GM18502 (cell line): Measurements from ENCODE around the gene ACTR2.
A peak's percentile ranks its signal among the peaks of the same experiment; 100 is the strongest.

ENCODE experiments used
- ATAC-seq: cut with Tn5 transposase; IDR thresholded peaks from one replicate; pipeline ENCODE4 v1.9.1; 2021; ENCODE audit warnings: mild to moderate bottlenecking; ENCODE audit not compliant: unreplicated experiment, poor library complexity

Gene ACTR2

GRCh38 chr2:65277118-65277517 lies 49.5 kb downstream of the ACTR2 start:
- ATAC-seq, result no peak

DNA sequence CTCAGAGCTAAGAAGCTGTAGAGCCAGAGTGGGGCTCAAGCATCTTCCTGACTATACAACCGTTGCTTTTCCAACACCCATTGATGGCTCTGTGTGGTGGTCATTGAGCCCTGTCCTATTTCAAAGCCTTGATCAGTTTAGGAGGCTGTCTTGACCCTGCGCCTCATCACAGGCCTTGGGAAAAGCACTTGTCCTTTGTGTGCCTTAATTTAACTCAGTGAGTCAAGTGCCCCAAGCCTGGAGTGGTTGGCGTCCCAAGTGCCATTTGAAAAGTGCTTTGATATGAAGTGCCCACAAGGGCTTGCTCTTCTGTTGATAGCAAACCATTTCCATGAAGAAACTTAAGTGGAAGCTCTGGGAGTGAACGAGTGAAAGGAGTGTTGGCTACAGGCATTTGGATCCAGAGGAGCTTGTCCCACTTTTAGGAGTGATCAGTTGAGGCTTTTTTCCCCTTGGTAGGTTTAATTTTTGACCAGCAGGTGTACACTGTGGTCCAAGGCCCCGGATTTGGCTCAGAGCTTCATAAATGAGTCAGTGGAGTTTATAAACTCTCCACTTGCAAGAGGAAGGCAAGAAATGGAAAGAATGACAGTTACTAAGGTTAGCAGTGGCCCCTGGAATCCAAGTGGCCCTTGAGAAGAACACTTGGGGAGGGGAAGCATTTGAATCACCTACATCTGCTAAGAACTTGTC lies 50.3 kb downstream of the ACTR2 start:
- ATAC-seq, result no peak

DNA sequence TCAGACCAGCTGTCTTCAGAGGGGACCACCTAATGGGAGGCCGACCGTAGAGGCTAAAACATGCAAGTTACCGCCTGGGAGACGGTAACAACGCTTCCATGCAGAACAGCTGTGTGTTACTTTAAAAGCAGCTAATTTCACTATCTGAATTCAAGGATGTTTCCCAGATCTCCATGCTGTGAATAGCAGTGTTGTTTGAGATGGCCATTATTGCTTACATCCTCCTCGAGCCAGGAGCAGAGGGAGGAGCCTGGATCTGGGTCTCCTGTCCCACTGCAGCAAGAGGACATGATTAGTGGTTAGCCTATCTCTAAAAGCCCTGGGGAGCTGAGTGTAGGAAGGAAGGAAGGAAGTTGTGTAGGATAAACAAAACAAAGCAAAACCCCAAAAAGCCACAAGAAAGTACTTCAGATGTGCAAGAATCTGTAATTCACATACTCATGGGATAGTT lies 50.9 kb downstream of the ACTR2 start:
- no peak for ATAC-seq

- ATAC-seq, result no peak
Observed at GRCh38 chr2:65279756-65280155, 52.1 kb downstream of the ACTR2 start.

DNA sequence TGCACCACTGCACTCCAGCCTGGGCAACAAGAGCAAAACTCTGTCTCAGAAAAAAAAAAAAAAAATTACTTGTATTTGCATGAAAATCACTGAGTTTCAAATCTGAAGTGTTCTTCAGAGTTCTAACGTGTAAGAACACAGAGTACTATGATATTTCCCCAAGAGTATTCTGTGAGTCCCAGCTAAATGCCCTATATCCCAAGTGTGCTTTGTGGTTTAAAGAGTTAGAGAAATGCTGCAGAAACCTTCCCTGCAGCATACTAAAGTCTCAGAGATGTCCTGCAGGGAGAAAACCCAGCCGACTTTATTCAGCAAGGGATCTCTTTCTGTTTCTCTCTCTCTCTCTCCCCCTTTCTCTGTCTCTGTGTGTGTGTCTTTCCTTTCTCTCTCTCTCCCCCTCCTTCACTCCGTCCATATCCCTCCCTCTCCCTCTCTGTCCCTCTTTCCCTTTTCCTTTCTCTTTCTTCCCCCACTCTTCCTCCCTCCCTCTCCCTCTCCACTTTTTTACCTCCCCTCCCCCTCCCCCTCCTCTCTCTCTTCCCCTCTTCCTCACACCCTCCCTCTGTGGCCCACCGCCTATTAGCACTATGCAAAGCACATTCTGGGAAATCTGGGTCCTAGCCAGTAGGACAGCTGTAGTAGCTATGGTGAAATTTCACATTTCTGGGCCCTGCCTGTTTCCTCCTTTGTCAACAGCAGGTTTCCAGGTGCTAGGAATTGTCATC lies 54.2 kb downstream of the ACTR2 start:
- no peak for ATAC-seq

GRCh38 chr2:65282477-65283053 lies 54.9 kb downstream of the ACTR2 start:
- no peak for ATAC-seq

DNA sequence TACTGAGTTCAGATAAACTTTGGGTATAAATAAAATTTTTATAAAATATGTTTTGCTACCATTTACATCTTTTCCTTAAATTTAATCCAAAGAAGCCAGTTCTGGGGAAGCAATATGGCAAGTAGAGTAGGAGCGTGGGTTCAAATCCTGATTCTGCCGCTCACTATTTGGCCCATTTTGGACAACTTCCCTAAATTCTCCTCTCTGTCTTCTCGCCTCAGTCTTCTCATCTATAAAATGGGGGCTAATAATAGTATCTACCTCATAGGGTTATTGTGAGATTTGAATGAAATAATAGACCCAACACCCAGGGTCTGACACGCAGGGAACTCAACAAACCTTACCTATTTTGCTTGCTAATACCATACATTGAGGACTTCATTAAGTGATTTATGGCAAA lies 59.7 kb downstream of the ACTR2 start:
- no peak for ATAC-seq

GRCh38 chr2:65291216-65292105 lies 63.8 kb downstream of the ACTR2 start:
- no peak for ATAC-seq

GRCh38 chr2:65292106-65292400 lies 64.4 kb downstream of the ACTR2 start:
- ATAC-seq, result no peak

DNA sequence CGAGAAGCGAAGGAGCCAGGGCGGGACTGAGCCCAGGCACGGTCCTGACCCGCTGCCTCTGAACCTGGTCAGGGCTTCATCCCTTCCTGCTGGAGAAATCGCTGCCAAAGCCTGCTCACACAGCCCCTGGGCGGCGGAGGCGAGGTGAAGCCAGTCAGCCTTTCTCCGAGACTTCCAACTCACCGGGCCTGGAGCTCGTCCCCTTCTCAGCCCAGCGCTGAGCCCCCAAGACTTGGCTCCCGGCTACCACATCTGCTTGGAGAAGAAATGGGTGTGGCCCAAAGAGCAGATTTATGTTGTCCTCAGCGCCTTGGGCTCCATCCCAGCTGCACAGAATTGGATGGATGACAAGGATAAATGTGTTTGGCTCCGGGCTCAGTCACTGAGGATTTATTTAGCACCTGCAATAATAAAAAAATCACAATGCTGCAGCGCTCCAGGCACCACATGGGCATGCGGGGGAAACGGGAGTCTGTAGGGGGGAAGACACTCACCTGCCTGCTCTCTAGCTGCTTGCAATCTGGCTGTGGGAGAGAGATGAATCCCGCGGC lies 64.9 kb downstream of the ACTR2 start:
- ATAC-seq, result no peak

DNA sequence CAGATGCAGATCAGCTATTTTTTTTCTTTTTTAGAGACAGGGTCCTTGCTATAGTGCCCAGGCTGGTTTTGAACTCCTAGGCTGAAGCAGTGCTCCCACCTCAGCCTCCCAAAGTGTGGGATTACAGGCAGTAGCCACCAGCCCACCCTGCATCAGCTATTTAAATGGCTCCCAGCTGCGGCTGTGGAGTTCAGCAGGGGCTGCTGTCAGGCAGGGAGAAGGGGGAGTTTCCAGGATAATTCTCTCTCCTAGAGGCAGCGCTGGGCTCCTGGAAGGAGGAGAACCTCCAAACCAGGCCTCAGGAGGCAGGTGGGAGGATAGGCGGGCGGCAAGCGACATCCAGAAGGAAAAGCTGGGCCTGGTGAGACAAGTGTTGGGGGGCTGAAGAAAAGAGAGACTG lies 65.7 kb downstream of the ACTR2 start:
- ATAC-seq, result no peak

DNA sequence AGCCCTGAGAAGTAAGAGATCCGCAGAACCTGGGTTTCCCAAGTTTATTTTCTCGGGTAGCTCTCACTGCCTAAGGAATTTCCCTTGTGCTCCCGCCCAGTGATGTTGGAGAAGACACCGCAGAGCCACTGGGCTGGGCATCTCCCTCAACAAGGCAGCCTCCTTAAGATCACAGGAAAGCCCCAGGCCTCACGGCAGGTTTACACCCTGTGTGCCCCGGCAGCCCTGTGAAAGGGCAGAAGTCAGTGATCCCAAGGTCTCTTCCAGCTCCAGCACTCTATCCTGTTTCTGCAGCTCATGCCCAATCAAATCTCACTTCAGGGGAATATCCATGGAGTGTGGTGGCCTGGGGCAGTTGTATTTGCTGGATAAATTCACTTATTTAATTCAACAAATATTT lies 66.5 kb downstream of the ACTR2 start:
- no peak for ATAC-seq

DNA sequence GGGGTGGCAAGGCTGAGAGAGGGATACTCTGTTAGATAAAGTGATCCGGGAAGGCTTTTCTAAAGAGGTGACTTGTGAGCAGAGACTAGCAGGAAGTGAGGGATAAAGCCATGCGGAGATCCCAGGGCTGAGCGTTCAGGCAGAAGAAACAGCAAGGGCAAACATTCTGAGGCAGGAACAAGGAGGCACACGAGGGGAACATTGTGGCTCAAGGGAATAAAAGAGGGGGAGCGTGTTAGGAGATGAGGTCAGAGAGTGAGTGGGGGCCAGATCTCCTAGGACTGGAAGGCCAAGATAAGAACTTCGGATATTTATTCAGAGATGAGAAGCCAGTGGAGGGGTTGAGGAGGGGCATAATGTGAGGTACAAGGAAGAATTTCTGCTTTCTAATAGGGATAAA lies 67.1 kb downstream of the ACTR2 start:
- no peak for ATAC-seq

DNA sequence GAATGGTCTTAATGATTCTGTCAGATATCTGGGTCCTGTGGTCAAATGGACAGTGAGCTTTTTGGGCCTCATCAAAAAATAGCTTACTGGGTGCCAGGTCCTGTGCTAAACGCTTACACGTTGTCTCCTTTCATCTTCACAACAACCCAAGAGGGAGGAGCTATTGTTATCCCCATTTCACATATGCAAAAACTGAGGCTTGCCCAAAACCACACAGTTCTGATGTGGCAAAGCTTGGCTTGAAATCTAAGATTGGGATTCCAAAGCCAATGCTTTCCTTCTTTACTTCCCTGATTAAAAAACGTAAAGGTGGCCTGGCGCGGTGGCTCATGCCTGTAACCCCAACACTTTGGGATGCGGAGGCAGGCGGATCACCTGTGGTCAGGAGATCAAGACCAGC lies 69.3 kb downstream of the ACTR2 start:
- no peak for ATAC-seq

GRCh38 chr2:65297544-65297943 lies 69.9 kb downstream of the ACTR2 start:
- ATAC-seq, result no peak

DNA sequence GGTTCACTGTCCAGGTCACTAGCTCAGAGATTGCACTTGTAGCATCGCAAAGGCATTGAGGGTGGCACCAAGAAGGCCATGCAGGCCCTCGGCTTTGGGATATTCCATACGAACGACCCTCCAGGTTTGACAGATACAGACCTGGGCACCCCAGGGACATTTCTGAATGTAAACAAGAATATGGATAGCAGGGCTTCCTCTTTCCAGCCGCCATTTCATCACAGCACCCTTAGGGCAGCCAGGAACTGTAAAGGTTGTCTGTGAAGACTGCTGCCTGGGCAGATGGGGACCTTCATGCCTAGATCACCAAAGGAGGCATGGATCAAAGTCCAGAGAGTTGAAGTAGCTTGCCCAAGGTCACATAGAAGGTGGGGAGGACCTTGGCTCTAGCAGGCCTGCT lies 70.5 kb downstream of the ACTR2 start:
- no peak for ATAC-seq

GRCh38 chr2:65299246-65299645 lies 71.6 kb downstream of the ACTR2 start:
- no peak for ATAC-seq

DNA sequence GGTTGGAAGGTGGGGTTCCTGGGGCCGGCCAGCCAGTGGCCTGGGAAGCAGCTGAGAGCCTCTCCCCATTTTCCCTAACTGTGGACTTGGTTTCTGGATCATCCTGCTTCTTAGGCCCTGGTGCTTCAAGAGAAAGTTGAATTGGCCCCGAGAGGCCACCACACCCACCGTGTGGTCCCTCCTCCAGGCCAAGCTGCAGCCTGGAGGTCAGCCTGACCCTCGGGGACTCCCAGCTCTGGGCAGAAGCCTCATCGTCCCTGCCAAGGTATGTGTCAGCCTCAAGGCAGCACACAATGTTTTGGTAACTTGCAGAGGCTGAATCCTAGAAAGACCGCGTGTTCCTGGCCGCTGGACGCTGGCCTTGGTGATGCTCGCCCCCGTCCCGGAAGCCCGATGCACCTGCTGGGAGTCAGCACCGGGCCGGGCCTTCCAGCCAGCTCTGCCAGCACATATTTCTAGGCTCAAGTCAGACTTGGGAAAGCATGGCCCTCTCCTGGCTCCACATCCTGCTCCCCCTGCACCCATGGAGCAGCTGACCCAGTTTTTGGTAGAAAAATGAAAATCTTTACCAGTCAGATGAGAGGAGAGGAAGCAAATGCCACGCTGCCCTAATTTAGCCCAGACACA lies 72.6 kb downstream of the ACTR2 start:
- ATAC-seq, result no peak

GRCh38 chr2:65300761-65301711 lies 73.4 kb downstream of the ACTR2 start:
- ATAC-seq, result peak; percentile 92
